HG03196 (cell line): ENCODE measurements around the gene POLR3A.
"Not testable (repeated sequence)": the region's sequence is repeated elsewhere in the genome, so short reads cannot be mapped to it uniquely, and the experiment has no call there.

Experiments
- ATAC-seq: cut with Tn5 transposase; IDR thresholded peaks from one replicate; pipeline ENCODE4 v1.9.1; 2021; ENCODE audit not compliant: unreplicated experiment

POLR3A gene

GRCh38 chr10:78029269-78030226 is at the start of gene POLR3A:
Gene POLR3A (minus strand): TSS chr10:78029515. CDS start chr10:78029407, 108 bp downstream.
- ATAC-seq = peak; percentile 58

- no peak for ATAC-seq
Observed at GRCh38 chr10:78078539-78079330, 49.4 kb upstream of the POLR3A start.

GRCh38 chr10:78075806-78076205 is 46.5 kb upstream of the POLR3A start:
- ATAC-seq = not testable (repeated sequence)

DNA sequence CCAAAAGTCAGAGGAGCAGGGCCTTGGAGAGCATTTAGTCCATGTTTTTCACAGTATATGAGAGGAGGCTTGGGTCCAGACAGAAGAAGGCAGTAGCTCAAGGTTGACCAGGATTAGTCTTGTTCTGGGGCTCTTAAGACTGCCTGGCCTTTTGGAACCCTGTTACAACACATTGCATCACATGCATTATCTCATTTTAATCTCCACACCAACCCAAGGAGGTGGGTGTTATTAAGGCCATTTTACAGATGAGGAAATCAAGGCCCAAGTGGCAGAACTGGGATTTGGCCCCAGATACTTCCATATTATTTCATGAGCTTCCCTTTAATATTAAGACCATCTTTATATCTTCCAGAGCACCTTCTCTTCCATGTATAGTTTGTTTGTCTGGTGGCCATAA is 43.2 kb upstream of the POLR3A start:
- no peak for ATAC-seq

DNA sequence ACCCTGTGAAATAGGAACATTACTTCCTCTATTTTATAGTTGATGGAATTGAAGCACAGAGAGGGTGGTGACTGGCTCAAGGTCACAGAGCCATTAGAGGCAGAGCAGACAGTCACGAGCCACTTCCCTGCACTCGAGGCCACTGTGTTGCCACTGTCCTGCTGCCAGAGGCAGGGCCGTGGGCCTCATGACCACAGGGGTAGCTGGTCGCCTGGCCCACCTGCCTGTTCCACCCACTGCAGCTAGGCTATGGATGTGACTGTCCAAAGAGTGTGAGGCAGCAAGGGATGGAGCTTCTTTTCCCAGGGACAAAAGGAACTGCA is 42.5 kb upstream of the POLR3A start:
- no peak for ATAC-seq

DNA sequence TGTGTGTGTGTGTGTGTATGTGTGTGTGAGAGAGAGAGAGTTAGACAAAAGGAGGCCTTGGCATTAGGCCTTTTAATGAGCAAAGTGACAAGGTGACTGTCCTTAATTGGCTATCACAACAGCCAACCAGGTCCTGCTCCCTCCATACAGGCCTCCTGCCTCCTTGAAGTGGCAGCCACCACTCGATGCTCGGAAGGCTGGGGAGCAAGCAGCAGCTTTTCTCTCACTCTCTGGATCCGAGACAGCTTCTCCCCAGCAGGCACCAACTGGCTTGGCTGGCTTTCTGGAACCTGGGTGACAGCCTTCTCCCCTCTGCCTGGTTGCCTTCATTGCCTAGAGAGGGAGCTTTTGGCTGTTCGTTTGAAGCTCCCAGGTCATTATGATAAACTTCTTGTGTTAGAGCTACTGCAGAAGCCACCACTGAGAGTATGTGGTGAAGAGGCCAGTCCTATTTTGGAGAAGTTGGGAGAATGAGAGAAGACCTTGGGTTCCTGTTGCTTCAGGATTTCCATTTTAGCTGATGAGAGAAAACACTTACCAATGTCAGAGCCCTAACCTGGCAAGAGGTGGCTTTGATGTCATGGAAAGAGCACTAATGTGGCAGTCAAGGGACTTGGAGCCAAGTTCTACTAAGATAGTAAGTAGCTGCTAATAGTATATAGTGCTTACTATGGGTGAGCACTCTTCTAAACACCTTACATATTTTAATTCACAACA is 42.0 kb upstream of the POLR3A start:
- ATAC-seq = no peak

DNA sequence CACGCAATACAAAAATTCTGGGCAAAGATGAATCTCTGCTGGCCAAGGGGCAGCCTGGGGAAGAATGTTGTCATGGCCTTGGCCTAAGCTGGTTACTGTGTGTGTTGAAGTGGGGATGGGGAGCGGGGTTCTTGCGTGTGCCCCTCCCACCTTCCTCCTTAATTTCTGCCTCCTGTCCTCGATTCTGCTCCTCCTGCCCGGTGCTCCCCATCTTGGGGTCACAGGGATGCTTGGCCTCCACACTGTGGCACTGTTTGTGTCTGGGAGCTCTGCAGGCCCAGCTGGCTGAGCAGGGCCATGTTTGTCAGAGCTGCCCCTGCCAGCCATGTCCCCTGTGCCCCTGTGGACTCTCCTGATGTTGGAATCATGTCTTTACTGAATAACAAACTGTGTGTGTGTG is 41.4 kb upstream of the POLR3A start:
- ATAC-seq = no peak

DNA sequence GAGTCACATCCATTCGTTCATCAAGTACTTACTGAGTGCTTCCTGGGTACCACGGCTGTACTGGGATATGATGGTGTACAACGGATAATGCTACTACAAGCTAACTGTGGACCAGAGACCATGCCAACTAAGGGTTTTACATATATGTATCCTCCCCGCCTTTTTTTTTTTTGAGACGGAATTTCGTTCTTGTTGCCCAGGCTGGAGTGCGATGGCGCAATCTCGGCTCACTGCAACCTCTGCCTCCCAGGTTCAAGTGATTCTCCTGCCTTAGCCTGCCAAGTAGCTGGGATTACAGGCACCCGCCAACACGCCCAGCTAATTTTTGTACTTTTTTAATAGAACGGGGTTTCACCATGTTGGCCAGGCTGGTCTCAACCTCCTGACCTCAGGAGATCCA is 40.7 kb upstream of the POLR3A start:
- ATAC-seq = not testable (repeated sequence)

DNA sequence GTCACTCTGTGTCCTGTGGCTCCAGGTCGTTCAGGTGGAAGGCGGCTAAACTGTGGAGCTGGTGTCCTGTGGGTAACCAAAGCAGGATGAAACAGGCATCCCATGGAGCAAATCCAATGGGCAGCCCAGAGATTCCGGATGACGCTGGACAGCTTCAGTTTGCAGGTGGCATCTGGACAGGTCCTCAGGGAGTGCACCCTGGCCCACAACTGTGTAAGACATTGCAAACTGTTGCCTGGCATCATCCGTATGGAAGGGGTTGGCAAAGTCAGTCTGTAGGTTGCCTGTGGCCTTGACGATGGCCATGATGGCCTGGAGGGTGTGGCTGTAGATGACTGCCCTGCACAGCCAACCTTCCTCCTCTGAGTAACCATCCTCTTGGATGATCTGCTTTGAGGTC is 39.8 kb upstream of the POLR3A start:
- ATAC-seq = no peak

GRCh38 chr10:78066728-78067430 is 37.6 kb upstream of the POLR3A start:
- ATAC-seq = no peak

DNA sequence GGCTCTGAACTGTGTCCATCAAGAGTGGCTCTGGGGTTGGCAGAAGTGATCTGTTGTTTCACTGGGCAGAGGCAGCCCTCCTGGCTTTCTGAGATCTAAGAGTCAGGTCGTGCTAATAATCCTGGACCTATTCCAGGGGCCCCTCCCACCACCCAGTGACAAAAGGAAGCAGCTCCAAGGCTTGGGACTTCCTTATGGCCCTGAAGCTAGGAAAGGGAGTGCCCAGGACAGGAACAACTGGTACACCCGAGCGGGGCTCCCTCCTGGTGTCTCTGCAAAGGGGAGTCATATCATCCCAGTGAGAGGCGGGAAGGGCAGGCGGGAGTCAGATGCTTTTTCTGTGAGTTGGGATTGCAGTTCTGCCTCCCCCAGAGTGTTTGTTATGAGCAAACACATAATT is 36.7 kb upstream of the POLR3A start:
- no peak for ATAC-seq

GRCh38 chr10:78065611-78066010 is 36.3 kb upstream of the POLR3A start:
- ATAC-seq = no peak

DNA sequence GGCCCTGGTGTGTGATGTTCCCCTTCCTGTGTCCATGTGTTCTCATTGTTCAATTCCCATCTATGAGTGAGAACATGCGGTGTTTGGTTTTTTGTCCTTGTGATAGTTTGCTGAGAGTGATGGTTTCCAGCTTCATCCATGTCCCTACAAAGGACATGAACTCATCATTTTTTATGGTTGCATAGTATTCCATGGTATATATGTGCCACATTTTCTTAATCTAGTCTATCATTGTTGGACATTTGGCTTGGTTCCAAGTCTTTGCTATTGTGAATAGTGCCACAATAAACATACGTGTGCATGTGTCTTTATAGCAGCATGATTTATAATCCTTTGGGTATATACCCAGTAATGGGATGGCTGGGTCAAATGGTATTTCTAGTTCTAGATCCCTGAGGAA is 35.6 kb upstream of the POLR3A start:
- not testable (repeated sequence) for ATAC-seq

DNA sequence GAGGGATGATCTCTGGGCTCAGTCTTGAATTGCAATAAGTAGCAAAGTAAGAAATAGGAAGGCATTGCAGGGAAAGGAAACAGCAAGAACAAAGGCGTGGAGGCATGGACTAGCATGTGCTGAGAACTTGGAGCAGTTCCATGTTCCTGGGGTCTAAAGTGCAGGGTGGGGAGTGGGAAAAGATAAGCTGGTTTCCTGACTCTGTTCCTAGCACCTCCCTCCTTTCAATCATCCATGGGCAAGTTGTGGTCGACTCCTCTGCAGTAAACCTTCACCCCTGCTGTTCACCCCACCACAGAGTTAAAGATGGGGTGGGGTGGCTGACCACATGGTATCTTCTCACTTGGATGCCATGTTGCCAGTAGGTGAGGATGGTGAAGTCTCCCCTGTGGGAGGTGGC is 33.9 kb upstream of the POLR3A start:
- ATAC-seq = no peak

GRCh38 chr10:78062296-78062695 is 33.0 kb upstream of the POLR3A start:
- ATAC-seq = no peak

GRCh38 chr10:78059906-78060702 is 30.8 kb upstream of the POLR3A start:
- ATAC-seq = no peak

DNA sequence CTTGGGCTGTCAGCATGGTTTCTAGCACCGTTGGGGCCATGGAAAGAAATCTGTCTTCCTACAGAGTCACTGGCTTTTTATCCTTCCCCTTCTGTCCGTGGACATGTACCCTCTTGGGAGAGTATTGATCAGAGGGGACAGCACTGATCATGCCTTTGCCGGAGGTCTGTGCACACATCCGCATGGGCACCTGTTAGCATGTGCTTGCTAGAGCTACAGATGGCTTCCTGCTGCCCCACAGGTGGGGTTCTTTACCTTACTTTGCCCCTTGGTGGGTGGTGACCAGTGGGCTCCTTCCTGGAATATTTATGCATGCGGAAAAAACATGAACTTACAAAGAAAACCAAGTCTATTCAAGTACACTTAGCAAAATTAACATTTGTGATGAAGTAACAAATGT is 29.2 kb upstream of the POLR3A start:
- no peak for ATAC-seq

DNA sequence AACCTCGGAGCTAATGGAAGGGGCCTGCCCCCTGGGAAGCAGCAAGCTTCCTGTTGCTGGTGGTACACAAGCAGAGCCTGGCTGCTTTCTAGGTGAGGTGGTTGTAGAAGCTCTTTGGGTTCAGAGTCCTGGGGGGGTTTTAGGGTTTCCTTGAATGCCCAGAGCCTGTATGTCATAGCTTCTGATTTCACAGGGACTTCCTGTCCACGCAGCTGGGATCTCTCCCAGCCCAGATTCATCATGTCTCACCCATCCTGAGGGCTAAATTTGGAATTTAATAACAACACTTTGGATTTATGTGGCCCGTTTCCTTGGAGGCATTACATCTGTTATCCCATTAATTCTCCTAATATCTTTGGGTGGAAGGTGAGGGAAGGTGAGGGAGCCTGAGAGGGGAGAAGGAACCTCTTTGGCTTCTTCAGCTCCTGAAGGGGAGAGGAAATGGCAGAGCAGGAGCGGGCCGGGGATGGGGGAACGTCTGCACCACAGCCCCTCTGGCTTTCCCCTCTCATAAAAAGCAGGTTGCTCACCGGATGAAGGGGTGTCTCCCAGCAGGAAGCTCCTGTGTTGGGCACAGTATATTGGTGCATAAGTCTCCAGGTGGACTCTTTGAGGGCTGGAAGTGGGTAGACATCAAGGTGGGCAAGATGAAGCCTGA is 24.0 kb upstream of the POLR3A start:
- no peak for ATAC-seq

DNA sequence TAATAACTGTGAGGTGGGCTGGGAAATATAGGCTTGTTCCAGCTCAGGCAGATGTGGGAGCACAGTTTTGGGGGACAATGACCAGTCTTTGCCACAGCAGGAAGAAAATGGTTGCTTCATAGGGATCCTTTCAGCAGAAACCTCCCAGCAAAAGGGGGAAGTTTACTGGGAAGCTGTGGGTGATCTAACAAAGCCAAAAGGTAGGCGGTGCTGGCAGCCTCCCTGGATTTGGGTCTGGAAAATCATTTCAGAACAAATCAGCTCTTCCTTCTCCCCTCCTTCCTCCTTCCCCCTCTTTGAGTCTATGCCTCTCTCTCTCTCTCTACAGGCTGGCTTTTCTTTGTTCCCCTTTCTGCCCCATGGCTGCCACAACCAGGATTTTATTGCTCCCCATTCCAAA is 20.5 kb upstream of the POLR3A start:
- no peak for ATAC-seq
